ENCODE results near the gene CHIT1.

CHIT1 gene

GRCh38 chr1:203173011-203173555 is 56.4 kb downstream of the CHIT1 start:
- in situ Hi-C loops (cut with HindIII; ENCODE audit: low pct_unique_long_range_greater_than_20kb, low sequenced_read_pairs) = no loop called here
- DNase-seq (ENCODE audit: low read depth in 1 of 2, low spot score in 1 of 2) = no peak
- no peak for TF ChIP-seq JUND (IDR thresholded peaks at IDR 0.05; ENCODE audit: low read depth)

- peak; percentile 84 to 93 for DNase-seq (ENCODE audit: low read depth in 1 of 2, low spot score in 1 of 2)
- no peak for TF ChIP-seq JUND (IDR thresholded peaks at IDR 0.05; ENCODE audit: low read depth)
- in situ Hi-C loops (cut with HindIII; ENCODE audit: low pct_unique_long_range_greater_than_20kb, low sequenced_read_pairs) = no loop called here
Observed at GRCh38 chr1:203172184-203173010, 57.1 kb downstream of the CHIT1 start.

- TF ChIP-seq JUND (IDR thresholded peaks at IDR 0.05; ENCODE audit: low read depth) = no peak
- in situ Hi-C loops (cut with HindIII; ENCODE audit: low pct_unique_long_range_greater_than_20kb, low sequenced_read_pairs) = no loop called here
- no peak for DNase-seq (ENCODE audit: low read depth in 1 of 2, low spot score in 1 of 2)
Observed at GRCh38 chr1:203171341-203172183, 57.9 kb downstream of the CHIT1 start.

GRCh38 chr1:203170625-203171330 is 58.7 kb downstream of the CHIT1 start:
- TF ChIP-seq JUND (IDR thresholded peaks at IDR 0.05; ENCODE audit: low read depth) = no peak

GRCh38 chr1:203169770-203170520 is 59.5 kb downstream of the CHIT1 start:
- TF ChIP-seq JUND (IDR thresholded peaks at IDR 0.05; ENCODE audit: low read depth) = no peak

More at GRCh38 chr1:203170625-203171330, 58.7 kb downstream of the CHIT1 start:
- no peak for DNase-seq (ENCODE audit: low read depth in 1 of 2, low spot score in 1 of 2)
- in situ Hi-C loops (cut with HindIII; ENCODE audit: low pct_unique_long_range_greater_than_20kb, low sequenced_read_pairs) = no loop called here

GRCh38 chr1:203168991-203169390 is 60.5 kb downstream of the CHIT1 start:
- DNase-seq (ENCODE audit: low read depth in 1 of 2, low spot score in 1 of 2) = no peak
- in situ Hi-C loops (cut with HindIII; ENCODE audit: low pct_unique_long_range_greater_than_20kb, low sequenced_read_pairs) = no loop called here
- TF ChIP-seq JUND (IDR thresholded peaks at IDR 0.05; ENCODE audit: low read depth) = no peak

More at GRCh38 chr1:203169770-203170520, 59.5 kb downstream of the CHIT1 start:
- peak; percentile 39 to 41 for DNase-seq (ENCODE audit: low read depth in 1 of 2, low spot score in 1 of 2)
- in situ Hi-C loops (cut with HindIII; ENCODE audit: low pct_unique_long_range_greater_than_20kb, low sequenced_read_pairs) = no loop called here

- no peak for TF ChIP-seq JUND (IDR thresholded peaks at IDR 0.05; ENCODE audit: low read depth)
- DNase-seq (ENCODE audit: low read depth in 1 of 2, low spot score in 1 of 2) = no peak
- in situ Hi-C loops (cut with HindIII; ENCODE audit: low pct_unique_long_range_greater_than_20kb, low sequenced_read_pairs) = no loop called here
Observed at GRCh38 chr1:203168256-203168786, 61.2 kb downstream of the CHIT1 start.

GRCh38 chr1:203167913-203168200 is 61.6 kb downstream of the CHIT1 start:
- in situ Hi-C loops (cut with HindIII; ENCODE audit: low pct_unique_long_range_greater_than_20kb, low sequenced_read_pairs) = no loop called here
- no peak for TF ChIP-seq JUND (IDR thresholded peaks at IDR 0.05; ENCODE audit: low read depth)
- DNase-seq (ENCODE audit: low read depth in 1 of 2, low spot score in 1 of 2) = no peak

- in situ Hi-C loops (cut with HindIII; ENCODE audit: low pct_unique_long_range_greater_than_20kb, low sequenced_read_pairs) = no loop called here
- no peak for DNase-seq (ENCODE audit: low read depth in 1 of 2, low spot score in 1 of 2)
- TF ChIP-seq JUND (IDR thresholded peaks at IDR 0.05; ENCODE audit: low read depth) = no peak
Observed at GRCh38 chr1:203167026-203167912, 62.2 kb downstream of the CHIT1 start.

GRCh38 chr1:203166192-203166940 is 63.1 kb downstream of the CHIT1 start:
- no peak for TF ChIP-seq JUND (IDR thresholded peaks at IDR 0.05; ENCODE audit: low read depth)
- in situ Hi-C loops (cut with HindIII; ENCODE audit: low pct_unique_long_range_greater_than_20kb, low sequenced_read_pairs) = no loop called here
- peak; percentile 80 to 83 for DNase-seq (ENCODE audit: low read depth in 1 of 2, low spot score in 1 of 2)
